ENCODE results near the gene PHC2. TPM values are rescaled to one million over a fixed set of nuclear protein-coding genes. Genes with fewer than 3 reads are reported as not detected.

Gene PHC2
- polyA plus RNA-seq, 3 donors from 2014 or later, result 16.1 to 28.7 (median 27.4) TPM

GRCh38 chr1:33384040-33384812 lies 46.7 kb downstream of the PHC2 start:
- Mint-ChIP-seq H3K4me3 (no peak overlapping the region), H3K27me3 (ENCODE audit: low read depth in 3 of 3) (peaks cover 6 to 8% (median 7%) of the 10 kb centered on the region in 3 donors), H3K4me1 (peaks cover 1 to 5% of the 10 kb centered on the region in 2 donors), H3K36me3 (no peaks in the 10 kb centered on the region), H3K27ac (no peak overlapping the region), H3K9me3 (no peaks in the 10 kb centered on the region)
- DNase-seq, result no peak

- Mint-ChIP-seq H3K27me3 (ENCODE audit: low read depth in 3 of 3) (peaks cover 6 to 8% (median 7%) of the 10 kb centered on the region in 3 donors), H3K36me3 (no peaks in the 10 kb centered on the region)
Observed at GRCh38 chr1:33383489-33383888, 47.4 kb downstream of the PHC2 start.

GRCh38 chr1:33382661-33383415 lies 48.1 kb downstream of the PHC2 start:
- Mint-ChIP-seq H3K27me3 (ENCODE audit: low read depth in 3 of 3) (peaks cover 6 to 8% (median 7%) of the 10 kb centered on the region in 3 donors), H3K4me1 (peaks cover 1 to 5% of the 10 kb centered on the region in 2 donors), H3K36me3 (no peaks in the 10 kb centered on the region), H3K9me3 (no peaks in the 10 kb centered on the region), H3K4me3 (no peak overlapping the region), H3K27ac (no peak overlapping the region)
- DNase-seq, result no peak

More at GRCh38 chr1:33383489-33383888, 47.4 kb downstream of the PHC2 start:
- no peaks in the 10 kb centered on the region for H3K9me3 Mint-ChIP-seq
- no peak overlapping the region for H3K4me3 Mint-ChIP-seq
- H3K27ac Mint-ChIP-seq, result no peak overlapping the region
- no peak for DNase-seq
- peaks cover 1 to 5% of the 10 kb centered on the region in 2 donors for H3K4me1 Mint-ChIP-seq

- Mint-ChIP-seq H3K4me1 (peaks cover 1 to 8% of the 10 kb centered on the region in 2 donors), H3K4me3 (no peak overlapping the region), H3K9me3 (no peaks in the 10 kb centered on the region), H3K27me3 (ENCODE audit: low read depth in 3 of 3) (peaks cover 6 to 8% (median 7%) of the 10 kb centered on the region in 3 donors), H3K36me3 (no peaks in the 10 kb centered on the region), H3K27ac (no peak overlapping the region)
- no peak for DNase-seq
Observed at GRCh38 chr1:33381977-33382376, 48.9 kb downstream of the PHC2 start.

GRCh38 chr1:33380811-33381210 lies 50.1 kb downstream of the PHC2 start:
- H3K27ac Mint-ChIP-seq, result no peak overlapping the region
- no peaks in the 10 kb centered on the region for H3K9me3 Mint-ChIP-seq
- peaks cover 1 to 11% of the 10 kb centered on the region in 2 donors for H3K4me1 Mint-ChIP-seq
- no peaks in the 10 kb centered on the region for H3K36me3 Mint-ChIP-seq
- no peak for DNase-seq
- peaks cover 6 to 8% (median 7%) of the 10 kb centered on the region in 3 donors for H3K27me3 Mint-ChIP-seq (ENCODE audit: low read depth in 3 of 3)
- no peak overlapping the region for H3K4me3 Mint-ChIP-seq

GRCh38 chr1:33379631-33380354 lies 51.1 kb downstream of the PHC2 start:
- peaks cover 1 to 11% of the 10 kb centered on the region in 2 donors for H3K4me1 Mint-ChIP-seq
- no peaks in the 10 kb centered on the region for H3K9me3 Mint-ChIP-seq
- H3K4me3 Mint-ChIP-seq, result no peak overlapping the region
- no peaks in the 10 kb centered on the region for H3K36me3 Mint-ChIP-seq
- no peak overlapping the region for H3K27ac Mint-ChIP-seq
- DNase-seq, result no peak
- H3K27me3 Mint-ChIP-seq (ENCODE audit: low read depth in 3 of 3), result peaks cover 7 to 8% (median 8%) of the 10 kb centered on the region in 3 donors

GRCh38 chr1:33378976-33379375 lies 51.9 kb downstream of the PHC2 start:
- Mint-ChIP-seq H3K36me3 (no peaks in the 10 kb centered on the region), H3K4me1 (peaks cover 1 to 11% of the 10 kb centered on the region in 2 donors), H3K27me3 (ENCODE audit: low read depth in 3 of 3) (peaks cover 7 to 8% (median 8%) of the 10 kb centered on the region in 3 donors), H3K4me3 (no peak overlapping the region), H3K9me3 (no peaks in the 10 kb centered on the region), H3K27ac (no peak overlapping the region)
- no peak for DNase-seq

GRCh38 chr1:33378524-33378923 lies 52.4 kb downstream of the PHC2 start:
- no peaks in the 10 kb centered on the region for H3K9me3 Mint-ChIP-seq
- no peak overlapping the region for H3K4me3 Mint-ChIP-seq
- no peak overlapping the region for H3K27ac Mint-ChIP-seq
- peaks cover 1 to 11% of the 10 kb centered on the region in 2 donors for H3K4me1 Mint-ChIP-seq
- no peaks in the 10 kb centered on the region for H3K36me3 Mint-ChIP-seq
- no peak for DNase-seq
- H3K27me3 Mint-ChIP-seq (ENCODE audit: low read depth in 3 of 3), result peaks cover 7 to 8% (median 8%) of the 10 kb centered on the region in 3 donors

- H3K4me3 Mint-ChIP-seq, result no peak overlapping the region
- no peak for DNase-seq
- H3K4me1 Mint-ChIP-seq, result peaks cover 1 to 11% of the 10 kb centered on the region in 2 donors
- peaks cover 5 to 8% (median 6%) of the 10 kb centered on the region in 3 donors for H3K27me3 Mint-ChIP-seq (ENCODE audit: low read depth in 3 of 3)
- no peak overlapping the region for H3K27ac Mint-ChIP-seq
- H3K36me3 Mint-ChIP-seq, result no peaks in the 10 kb centered on the region
- H3K9me3 Mint-ChIP-seq, result no peaks in the 10 kb centered on the region
Observed at GRCh38 chr1:33377756-33378155, 53.1 kb downstream of the PHC2 start.

GRCh38 chr1:33377013-33377412 lies 53.9 kb downstream of the PHC2 start:
- no peak overlapping the region for H3K27ac Mint-ChIP-seq
- no peak for DNase-seq
- H3K4me1 Mint-ChIP-seq, result peaks cover 1 to 11% of the 10 kb centered on the region in 2 donors
- H3K4me3 Mint-ChIP-seq, result no peak overlapping the region
- H3K36me3 Mint-ChIP-seq, result no peaks in the 10 kb centered on the region
- H3K9me3 Mint-ChIP-seq, result no peaks in the 10 kb centered on the region
- H3K27me3 Mint-ChIP-seq (ENCODE audit: low read depth in 3 of 3), result peaks cover 2 to 6% (median 6%) of the 10 kb centered on the region in 3 donors

GRCh38 chr1:33375316-33375715 lies 55.6 kb downstream of the PHC2 start:
- Mint-ChIP-seq H3K27me3 (ENCODE audit: low read depth in 3 of 3) (peaks cover 4 to 6% (median 6%) of the 10 kb centered on the region in 3 donors), H3K4me1 (peaks cover 0 to 6% of the 10 kb centered on the region in 2 donors), H3K27ac (no peak overlapping the region), H3K9me3 (no peaks in the 10 kb centered on the region), H3K36me3 (no peaks in the 10 kb centered on the region), H3K4me3 (no peak overlapping the region)
- no peak for DNase-seq

- H3K27me3 Mint-ChIP-seq (ENCODE audit: low read depth in 3 of 3), result peaks cover 2 to 4% (median 3%) of the 10 kb centered on the region in 3 donors
- no peak overlapping the region for H3K4me3 Mint-ChIP-seq
- H3K27ac Mint-ChIP-seq, result no peak overlapping the region
- DNase-seq, result no peak
- peaks cover 0 to 6% of the 10 kb centered on the region in 2 donors for H3K4me1 Mint-ChIP-seq
- H3K9me3 Mint-ChIP-seq, result no peaks in the 10 kb centered on the region
- H3K36me3 Mint-ChIP-seq, result no peaks in the 10 kb centered on the region
Observed at GRCh38 chr1:33374336-33375105, 56.4 kb downstream of the PHC2 start.

- no peak for DNase-seq
- Mint-ChIP-seq H3K4me3 (no peak overlapping the region), H3K36me3 (no peaks in the 10 kb centered on the region), H3K27ac (no peak overlapping the region), H3K4me1 (peaks cover 0 to 6% of the 10 kb centered on the region in 2 donors), H3K27me3 (ENCODE audit: low read depth in 3 of 3) (peaks cover 0 to 4% (median 2%) of the 10 kb centered on the region in 3 donors), H3K9me3 (no peaks in the 10 kb centered on the region)
Observed at GRCh38 chr1:33373606-33374005, 57.3 kb downstream of the PHC2 start.

All from immature natural killer cell (primary cell).